T-helper 2 cell treated with Interferon-gamma antibody and Interleukin-4, amounts not matched to agents 100 ng/mL and 5 ng/mL, for 36 hours (primary cell): ENCODE results near the gene ZBED5. TPM values are rescaled to one million over a fixed set of nuclear protein-coding genes. Genes with fewer than 3 reads are reported as not detected.

ENCODE experiments used
- intact Hi-C: fragments of 100-400 bp; cut with micrococcal nuclease; formaldehyde crosslinking; loops from one replicate; pipeline ENCODE4 v1.15.1; 2023
- total RNA-seq: library from RNA; stranded (reverse); gene quantifications from 2 replicates; pipeline ENCODE4 v1.2.3, GENCODE V29; 2022

The ZBED5 gene
- total RNA-seq, 1 donor from 2014 or later: 49.3 TPM

DNA sequence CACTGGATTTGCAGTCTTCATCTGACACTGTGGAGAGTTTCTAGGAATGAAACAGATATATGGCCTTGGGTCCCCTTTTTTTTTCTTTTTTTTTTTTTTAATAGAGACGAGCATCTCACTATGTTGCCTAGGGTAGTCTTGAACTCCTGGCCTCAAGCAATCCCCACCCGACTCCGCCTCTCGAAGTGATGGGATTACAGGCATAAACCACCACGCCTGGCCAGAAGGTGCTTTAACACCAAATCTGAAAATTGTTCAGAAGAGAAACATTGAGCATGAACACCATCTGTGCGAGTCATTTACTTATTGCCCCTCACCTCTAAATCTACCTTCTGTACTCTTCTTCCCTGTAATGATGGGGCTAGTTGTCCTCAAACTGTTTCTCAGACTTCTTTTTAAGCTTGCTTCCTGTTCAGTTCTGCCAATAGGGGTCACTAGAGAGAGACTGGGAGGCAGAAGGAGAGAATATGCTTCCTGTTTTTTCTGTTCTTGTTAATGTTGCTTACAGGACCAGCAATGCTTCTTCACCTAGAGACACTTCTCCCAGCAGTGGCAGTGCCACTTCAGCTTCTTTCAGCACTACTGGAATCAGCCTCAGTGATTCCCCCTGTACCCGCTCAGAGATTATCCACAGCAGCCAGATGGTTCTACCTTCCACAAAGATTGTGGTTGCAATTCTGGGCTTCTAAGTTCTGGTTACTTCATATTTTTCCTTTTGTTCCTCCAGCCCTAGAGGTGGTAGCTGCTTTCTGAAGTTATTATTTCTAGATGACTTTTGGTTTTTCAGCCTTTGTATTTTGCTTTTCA is 20.8 kb upstream of the ZBED5 start:
- intact Hi-C loops: loop anchor here (1.0 kb wide), 1 partner anchor 19 kb away; no protein-coding TSS in a partner anchor

DNA sequence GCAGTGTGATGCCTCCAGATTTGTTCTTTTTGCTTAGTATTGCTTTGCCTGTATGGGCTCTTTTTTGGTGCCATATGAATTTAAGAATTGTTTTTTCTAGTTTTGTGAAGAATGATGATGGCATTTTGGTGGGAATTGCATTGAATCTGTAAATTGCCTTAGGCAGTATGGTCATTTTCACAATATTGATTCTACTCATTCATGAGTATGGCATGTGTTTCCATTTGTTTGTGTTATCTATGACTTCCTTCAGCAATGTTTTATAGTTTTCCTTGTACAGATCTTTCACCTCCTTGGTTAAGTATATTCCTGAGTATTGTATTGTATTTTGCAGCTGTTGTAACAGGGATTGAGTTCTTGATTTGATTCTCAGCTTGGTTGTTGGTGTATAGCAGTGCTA is 18.3 kb upstream of the ZBED5 start:
- intact Hi-C loops: no loop called here

DNA sequence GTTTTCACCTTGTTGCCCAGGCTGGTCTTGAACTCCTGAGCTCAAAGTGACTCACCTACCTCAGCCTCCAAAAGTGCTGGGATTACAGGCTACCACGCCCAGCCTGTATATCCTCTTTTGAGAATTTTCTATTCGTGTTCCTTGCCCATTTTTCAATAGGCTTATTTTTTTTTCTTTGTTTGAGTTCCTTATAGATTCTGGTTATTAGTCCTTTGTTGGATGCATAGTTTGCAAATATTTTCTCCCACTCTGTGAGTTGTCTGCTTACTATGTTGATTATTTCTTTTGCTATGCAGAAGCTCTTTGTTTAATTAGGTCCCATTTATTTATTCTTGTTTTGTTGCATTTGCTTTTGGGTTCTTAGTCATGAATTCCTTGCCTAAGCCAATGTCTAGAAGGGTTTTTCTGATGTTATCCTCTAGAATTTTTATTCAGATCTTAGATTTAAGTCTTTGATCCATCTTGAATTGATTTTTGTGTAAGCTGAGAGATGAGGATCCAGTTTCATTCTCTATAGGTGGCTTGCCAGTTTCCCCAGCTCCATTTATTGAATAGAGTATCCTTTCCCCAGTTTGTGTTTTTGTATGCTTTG is 17.7 kb upstream of the ZBED5 start:
- intact Hi-C loops: no loop called here

GRCh38 chr11:10872097-10872496 is 14.2 kb upstream of the ZBED5 start:
- intact Hi-C loops: no loop called here

GRCh38 chr11:10868352-10868751 is 10.5 kb upstream of the ZBED5 start:
- intact Hi-C loops: no loop called here

- intact Hi-C loops: no loop called here
Measured at GRCh38 chr11:10866893-10867331, 9.1 kb upstream of the ZBED5 start.

DNA sequence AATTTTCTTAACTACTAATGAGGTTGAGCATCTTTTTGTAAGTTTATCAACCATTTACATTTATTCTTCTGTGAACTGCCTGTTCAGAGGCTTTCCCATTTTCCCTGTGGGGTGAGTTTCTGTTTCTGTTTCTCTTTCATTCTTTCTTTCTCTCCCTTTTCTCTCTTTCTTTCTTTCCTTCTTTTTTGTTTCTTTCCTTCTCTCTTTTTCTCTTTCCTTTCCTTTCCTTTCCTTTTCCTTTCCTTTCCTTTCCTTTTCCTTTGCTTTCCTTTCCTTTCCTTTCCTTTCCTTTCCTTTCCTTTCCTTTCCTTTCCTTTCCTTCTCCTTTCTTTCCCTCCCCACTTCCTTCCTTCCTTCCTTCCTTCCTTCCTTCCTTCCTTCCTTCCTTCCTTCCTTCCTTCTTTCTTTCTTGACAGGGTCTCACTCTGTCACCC is 8.0 kb upstream of the ZBED5 start:
- intact Hi-C loops: no loop called here

DNA sequence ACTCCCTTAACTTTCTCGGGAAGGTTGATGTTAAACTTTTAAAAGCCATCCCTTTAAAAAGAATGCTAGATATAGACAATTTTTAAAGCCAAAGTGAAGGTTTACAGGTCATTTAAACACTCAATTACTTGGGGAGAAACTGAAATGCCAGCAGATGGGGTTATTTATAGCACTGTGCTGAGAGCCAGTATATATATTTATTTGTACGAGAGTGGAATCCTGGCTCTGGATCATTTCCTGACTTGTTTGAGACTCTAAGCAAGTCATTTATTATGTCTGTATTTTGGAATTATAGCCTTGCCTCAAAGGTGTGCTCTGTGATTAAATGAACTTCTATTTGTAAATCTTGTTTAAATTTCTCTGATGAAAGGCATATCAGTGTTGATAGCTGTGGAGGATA is 6.8 kb upstream of the ZBED5 start:
- intact Hi-C loops: no loop called here

DNA sequence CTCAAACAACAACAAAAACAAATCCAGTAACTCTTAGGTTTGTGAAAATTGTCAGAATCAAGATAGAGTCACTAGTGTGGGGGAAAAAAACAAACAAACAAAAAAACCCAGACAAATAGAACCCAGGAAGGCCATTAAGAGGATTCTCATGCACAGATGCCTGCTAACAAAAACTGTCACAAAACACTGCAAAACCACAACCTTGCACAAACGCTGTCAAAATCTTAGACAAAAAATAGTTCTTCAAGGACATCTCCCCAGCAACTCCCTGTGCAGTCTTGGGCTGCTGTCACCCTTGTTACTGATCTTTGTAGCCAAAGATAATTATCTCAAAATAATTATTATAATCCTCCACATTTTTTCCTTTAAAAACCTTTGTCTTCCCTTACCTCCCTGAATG is 4.6 kb upstream of the ZBED5 start:
- intact Hi-C loops: no loop called here

- intact Hi-C loops: no loop called here
Measured at GRCh38 chr11:10861799-10862198, 3.9 kb upstream of the ZBED5 start.

DNA sequence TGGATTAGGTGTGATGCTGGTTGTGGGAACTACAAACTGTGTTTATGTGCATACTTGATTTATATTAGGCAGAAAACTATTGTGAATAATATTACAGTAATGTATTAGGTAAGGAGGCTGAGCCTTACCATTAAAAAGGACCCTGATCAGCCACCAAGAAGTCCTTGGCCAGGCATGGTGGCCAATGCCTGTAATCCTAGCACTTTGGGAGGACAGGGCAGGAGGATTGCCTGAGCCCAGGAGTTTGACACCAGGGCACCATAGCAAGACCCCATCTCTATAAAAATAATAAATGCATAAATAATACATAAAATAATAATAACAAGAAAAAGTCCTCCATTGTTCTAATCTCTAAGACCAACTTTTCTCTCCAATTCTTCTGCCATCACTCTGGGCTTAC is 3.2 kb upstream of the ZBED5 start:
- intact Hi-C loops: no loop called here

- intact Hi-C loops: loop anchor here (1.0 to 5.0 kb wide), 7 partner anchors 20 to 984 kb away; partner anchors contain the start of genes AMPD3, CTR9, EIF4G2 and GALNT18
Measured at GRCh38 chr11:10858439-10859325, 829 bp upstream of the ZBED5 start.

GRCh38 chr11:10857459-10857708 is 469 bp downstream of the ZBED5 start:
- intact Hi-C loops: loop anchor here (1.0 to 5.0 kb wide), 4 partner anchors 75 to 765 kb away; partner anchors contain the start of genes AMPD3 and GALNT18

- intact Hi-C loops: loop anchor here (1.0 to 5.0 kb wide), 4 partner anchors 75 to 765 kb away; partner anchors contain the start of genes AMPD3 and GALNT18
Measured at GRCh38 chr11:10856689-10857458, 979 bp downstream of the ZBED5 start.

- intact Hi-C loops: loop anchor here (5.0 kb wide), 3 partner anchors 77 to 767 kb away; partner anchors contain the start of genes AMPD3 and GALNT18
Measured at GRCh38 chr11:10855295-10855694, 2.6 kb downstream of the ZBED5 start.

DNA sequence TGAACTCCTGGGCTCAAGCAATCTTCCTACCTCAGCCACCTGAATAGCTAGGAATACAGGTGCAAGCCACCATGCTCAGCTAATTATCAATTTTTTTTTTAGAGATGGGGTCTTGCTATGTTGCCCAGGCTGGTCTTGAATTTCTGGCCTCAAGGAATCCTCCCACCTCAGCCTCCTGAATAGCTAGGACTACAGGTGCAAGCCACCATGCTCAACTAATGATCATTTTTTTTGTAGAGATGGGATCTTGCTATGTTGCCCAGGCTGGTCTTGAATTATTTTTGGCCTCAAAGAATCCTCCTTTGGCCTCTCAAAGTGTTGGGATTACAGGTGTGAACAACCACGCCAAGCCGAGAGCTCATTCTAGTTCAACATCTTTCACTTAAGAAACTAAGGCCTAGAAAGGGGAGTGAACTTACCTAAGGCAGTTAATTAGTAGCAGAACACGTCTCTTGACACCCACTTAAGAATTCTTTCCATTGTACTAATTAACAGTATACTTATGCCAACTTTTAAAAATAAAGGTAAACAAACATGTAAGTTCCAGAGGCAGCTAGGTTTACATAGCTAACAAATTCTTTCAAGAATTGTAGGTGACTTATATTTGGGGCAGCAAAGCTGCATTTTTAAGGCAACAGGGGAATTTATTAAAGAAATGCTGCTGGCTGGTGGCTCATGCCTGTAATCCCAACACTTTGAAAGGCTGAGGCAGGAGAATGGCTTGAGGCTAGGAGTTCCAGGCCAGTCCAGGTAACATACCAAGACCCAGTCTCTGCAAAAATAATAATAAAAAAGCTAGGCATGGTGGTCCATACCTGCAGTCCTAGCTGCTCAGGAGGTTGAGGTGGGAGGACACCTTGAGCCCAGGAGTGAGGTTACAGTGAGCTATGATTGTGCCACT is 9.6 kb downstream of the ZBED5 start:
- intact Hi-C loops: no loop called here

- intact Hi-C loops: no loop called here
Measured at GRCh38 chr11:10846660-10847059, 11.2 kb downstream of the ZBED5 start.

DNA sequence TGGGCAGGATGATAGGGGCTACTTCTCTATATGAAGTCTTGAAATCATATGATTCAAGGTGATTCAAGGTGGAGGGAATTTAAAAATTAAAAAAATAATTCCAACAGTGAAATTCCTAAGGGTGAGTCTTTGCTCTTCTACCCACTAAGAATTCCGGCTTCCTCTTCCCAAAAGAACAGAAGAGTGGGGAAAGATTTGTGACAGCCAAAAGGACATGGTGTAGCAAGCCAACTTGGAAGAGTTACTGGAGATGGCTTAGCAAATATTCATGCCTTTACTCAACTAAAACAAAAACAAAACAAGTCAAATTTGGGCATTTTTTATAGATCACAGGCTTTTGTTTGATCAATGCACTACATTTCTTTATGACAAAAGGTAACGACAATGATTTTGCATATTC is 12.3 kb downstream of the ZBED5 start:
- intact Hi-C loops: no loop called here

DNA sequence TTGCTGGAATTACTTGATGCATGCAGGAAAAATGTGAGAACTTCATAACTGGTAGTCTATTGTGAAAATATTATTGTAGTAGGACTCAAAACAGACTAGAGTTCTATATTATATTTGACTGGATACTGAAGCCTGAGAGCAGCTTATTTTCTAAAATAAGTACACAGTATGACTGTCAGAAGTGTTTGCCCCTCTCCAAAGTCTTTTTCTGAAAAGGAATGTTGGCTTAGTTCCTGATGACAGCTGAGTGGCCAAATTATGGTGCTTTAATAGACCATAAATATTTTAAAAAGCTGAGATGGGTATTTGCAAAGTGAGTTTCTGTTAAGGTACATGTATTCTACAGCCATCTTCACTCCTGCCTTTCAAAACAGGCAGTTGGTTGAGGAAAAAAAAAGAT is 13.1 kb downstream of the ZBED5 start:
- intact Hi-C loops: no loop called here

- intact Hi-C loops: no loop called here
Measured at GRCh38 chr11:10844356-10844755, 13.5 kb downstream of the ZBED5 start.
